GM21381 (cell line): ENCODE measurements around the gene DEPP1.

Experiments
- ATAC-seq: cut with Tn5 transposase; IDR thresholded peaks from one replicate; pipeline ENCODE4 v1.9.1; 2021; ENCODE audit warnings: mild to moderate bottlenecking, moderate library complexity; ENCODE audit not compliant: unreplicated experiment

Gene DEPP1

DNA sequence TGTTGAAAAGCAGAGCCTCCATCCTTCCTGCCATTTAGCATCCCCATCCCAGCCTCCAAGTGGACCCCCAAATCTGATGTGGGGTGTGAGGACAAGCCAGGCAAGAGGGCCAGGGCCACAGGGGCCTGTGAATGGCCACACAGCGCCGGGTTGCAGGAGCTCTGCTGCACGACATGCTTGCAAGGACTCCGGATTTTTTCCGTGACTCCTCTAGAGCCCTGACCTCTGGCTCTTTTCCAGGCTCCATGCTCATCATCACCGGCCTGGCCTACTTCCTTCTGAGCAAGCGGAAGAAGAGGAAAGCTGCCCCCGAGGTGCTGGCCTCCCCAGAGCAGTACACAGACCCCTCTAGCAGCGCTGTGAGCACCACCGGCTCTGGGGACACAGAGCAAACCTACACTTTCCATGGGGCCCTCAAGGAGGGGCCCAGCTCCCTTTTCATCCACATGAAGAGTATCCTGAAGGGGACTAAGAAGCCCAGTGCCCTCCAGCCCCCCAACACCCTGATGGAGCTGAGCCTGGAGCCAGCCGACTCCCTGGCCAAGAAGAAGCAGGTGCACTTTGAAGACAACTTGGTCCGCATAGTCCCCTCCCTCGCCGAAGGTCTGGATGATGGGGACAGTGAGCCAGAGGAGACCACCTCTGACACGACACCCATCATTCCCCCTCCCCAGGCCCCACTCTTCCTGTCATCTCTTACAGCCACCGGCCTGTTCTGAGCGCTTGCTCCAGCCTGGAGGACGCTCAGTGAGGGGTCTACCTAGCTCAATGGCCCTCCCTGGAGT lies 44.0 kb downstream of the DEPP1 start:
- ATAC-seq = no peak

DNA sequence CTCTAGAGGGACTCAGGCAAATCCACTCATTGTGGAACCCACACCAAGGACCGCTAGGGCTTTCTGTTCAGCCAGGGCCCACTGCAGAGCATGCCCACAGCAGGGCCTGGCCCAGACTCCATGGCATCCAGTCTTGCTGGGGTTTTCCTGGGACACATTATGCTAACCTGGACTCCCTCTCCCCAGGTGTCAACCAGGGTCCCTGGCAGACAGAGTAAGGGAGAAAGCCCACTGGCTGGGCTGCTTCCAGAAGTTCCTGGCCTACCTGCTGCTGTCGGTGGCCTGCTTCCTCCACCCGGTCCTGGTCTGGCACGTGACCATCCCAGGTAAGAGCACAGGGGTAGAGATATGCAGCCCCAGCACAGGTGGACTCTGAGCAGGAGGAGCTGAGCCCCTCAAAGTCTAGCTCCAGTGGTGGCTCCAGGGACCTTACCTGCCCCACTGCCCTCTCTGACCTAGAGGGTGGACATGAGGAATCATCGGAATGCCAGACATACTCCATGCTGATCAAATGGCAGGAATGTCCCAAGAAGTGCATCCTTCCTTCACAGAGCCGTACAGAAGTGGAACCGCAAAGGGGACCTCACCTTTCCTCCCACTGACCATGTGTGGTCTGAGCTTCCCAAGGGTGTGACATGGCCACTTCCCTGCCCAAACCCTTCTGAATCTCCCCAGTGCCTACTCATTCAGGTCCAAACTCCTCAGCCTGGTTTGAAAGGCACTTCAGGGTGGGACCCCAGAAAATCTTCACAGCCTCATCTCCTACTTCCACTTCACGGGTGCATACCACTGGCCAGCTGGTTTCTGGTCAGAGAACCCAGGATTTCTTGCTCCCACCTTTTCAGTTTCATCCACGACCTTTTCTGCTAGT lies 44.9 kb downstream of the DEPP1 start:
- ATAC-seq = no peak

DNA sequence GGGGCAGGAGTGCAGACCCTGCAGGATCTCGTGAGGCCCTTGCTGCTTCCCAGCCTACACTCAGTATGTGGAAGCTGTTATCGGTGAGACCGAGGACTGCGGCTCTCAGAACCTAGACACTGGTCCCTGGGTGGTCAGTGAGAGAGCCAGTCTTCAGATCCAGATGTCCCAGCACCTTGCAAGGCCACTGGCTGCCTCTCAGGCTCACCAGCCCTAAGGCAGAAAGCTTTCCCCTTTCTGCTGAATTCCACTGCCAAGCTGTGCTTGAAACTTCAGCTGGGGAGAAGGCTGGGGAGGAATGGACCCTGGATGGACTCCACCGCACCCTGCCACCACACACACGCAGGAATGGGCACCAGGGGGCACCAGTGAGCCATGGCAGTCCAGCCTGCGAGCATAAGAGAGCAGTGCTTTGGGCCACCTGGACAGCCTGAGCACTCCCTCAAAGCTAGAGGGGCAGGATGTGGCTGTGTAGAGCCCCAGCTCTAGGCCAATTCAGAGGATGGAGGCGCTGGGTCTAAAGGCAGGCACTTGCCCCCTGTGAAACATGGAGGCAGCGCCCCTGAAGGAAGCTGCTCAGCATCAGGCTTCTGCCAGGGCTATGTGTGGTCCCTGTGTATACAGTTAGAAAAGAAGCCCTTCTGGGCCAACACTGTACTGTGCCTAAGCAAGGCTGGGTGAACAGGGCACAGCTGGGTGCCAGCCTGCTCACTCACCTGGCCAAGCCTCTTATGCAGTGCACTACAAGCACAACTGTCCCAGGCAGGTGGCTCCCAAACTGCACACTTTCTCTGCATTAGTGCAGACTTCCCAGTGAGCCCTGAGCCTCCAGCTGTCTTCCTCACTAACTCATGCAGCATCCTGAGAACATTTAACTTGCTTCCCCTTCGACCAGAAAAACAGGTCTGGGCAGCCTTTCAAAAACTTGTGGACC lies 45.8 kb downstream of the DEPP1 start:
- ATAC-seq = peak; percentile 95

DNA sequence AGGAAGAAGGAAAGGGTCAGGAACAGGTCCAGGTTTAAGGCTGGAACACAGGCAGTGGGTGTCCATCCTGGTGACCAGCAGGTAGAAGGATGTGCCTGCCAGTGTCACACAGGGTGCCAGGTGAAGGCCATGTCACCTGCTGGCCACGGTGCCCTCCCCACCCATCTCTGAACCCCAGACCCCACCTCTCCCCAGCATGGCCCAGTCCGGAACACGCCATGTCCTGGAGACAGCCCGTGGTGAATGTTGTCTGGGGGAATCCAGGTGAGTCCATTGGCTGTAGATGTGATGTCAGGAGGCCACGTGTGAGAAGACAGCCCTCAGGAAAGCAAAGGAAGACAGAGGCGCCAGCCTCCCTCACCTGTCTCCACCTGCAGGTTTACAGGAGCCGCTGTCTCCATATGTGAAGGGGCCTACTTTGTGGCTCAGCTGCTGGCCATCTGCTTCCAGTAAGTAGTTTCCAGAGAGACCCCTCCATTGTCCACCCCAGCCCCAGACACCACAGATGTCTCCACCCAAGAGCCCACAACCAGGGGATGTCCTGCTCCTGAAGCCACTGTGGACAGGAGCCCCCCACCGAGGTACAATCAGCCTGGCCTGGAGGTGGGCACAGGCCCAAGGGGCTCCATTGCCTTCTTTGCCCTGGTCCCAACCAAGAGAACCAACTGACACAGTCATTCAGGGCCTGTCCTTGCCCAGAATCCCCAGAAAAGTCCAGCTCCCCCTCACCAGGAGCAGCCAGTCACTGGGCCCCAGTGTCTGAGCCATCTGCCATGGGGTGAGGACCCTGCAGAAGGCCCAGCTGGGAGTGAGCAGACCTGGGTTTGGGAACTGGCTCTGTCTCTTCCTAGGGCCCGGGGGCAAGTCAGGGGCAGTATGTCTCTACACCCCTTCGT lies 46.7 kb downstream of the DEPP1 start:
- ATAC-seq = no peak

GRCh38 chr10:44930904-44931620 lies 47.5 kb downstream of the DEPP1 start:
- ATAC-seq = no peak

DNA sequence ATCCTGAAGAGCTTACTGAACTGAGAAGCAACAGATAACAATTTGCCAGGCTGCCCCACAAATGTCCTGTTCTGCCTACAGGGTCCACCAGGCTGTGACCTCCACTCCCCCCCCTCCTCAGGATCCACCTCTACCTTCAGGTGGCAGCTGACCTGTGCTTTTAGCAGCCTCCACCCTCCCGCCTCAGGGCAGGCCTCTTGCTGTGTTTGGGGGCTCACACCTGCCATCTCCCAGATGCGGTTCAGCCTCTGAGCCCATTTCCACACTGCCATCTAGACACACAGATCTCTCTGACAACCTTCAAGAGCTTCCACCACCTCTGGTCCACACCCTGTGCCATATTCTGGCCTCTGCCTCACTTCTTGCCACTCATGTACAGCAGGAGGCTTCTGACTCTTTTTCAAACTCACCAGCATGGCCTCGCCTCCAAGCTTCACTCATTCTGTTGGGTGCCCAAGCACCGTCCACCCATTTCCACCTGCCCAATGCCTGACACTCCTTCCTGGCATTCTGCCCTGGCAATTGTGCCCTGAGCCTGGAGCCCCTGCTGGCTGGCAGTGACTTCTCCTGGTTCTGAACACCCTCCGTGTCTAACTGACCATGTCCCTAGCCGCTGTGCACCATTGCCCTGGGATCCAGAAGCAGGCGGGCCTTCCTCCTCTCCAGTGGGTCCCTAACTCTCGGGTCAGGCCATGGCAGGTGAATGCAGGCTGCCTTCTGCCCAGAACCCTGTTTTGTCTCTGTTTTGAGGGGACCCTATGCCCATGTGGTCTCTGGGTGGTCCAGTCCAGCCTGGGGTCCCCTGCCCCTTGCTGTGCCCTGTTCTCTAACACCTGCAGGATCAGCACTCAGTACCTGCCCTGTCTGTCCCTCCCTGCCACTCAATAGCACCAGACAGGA lies 49.0 kb downstream of the DEPP1 start:
- no peak for ATAC-seq

DNA sequence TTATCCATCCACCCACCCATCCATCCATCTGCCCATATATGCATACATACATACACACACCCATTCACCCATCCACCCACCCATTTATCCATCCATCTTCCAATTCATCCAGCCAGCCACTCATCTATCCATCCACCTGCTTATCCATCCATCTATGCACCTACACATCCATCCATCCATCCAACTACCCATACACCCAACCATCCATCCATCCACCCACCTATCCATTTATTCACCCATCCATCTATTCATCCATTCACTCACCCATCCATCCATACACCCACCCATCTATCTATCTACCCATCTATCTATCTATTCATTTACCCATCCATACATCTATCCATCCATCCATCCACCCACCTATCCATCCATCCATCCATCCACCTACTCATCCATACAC lies 50.1 kb downstream of the DEPP1 start:
- no peak for ATAC-seq

- ATAC-seq = no peak
Measured at GRCh38 chr10:44927352-44927751, 51.3 kb downstream of the DEPP1 start.

- no peak for ATAC-seq
Measured at GRCh38 chr10:44926751-44927351, 51.8 kb downstream of the DEPP1 start.
